ENCODE measurements around the gene FUT8. TPM values are rescaled to one million over a fixed set of nuclear protein-coding genes. Genes with fewer than 3 reads are reported as not detected.

Gene FUT8
- total RNA-seq, 1 donor from 2014 or later = 7.8 TPM

DNA sequence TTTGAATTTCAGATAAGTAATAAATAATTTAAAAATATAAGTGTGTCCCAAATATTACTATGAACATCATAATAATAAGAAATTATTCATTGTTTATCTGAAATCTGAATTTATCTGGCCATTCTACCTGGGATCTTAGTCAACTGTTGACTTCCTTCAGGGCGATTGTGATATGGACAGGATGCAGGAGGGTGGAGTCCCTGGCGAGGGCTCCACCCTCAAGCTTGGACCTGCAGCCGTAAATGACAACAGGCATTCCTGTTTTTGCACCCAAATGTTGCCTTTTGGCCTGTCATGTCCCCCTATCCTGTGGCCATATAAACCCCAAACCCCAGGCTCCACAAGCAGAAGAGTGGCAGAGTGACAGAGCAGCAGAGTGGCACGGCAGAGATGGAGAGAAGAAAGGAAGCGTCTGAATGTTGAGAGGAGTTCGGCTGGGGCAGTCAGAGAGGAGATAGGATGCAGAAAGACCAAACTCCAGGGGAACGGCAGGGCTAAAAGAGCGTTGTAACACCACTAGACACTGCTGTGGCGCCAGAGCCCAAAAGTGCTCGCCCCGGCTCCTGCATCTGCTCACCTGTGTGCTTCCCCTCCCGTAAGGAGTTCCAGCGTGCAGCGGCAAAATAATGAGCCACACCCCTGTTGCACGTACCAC lies 39.4 kb upstream of the FUT8 start:
- intact Hi-C loops (cut with micrococcal nuclease) = no loop called here
- H3K9me3 ChIP-seq (replicated peaks) = no peaks in the 10 kb centered on the region

GRCh38 chr14:65373671-65374039 lies 38.9 kb upstream of the FUT8 start:
- no peak overlapping the region for H3K4me3 ChIP-seq

More for the DNA sequence above, 39.4 kb upstream of the FUT8 start:
- Histone ChIP-seq H3K27me3 (ENCODE audit: low read depth) (no peaks in the 10 kb centered on the region), H3K4me1 (peaks cover 5% of the 10 kb centered on the region), H3K36me3 (no peaks in the 10 kb centered on the region), H3K27ac (replicated peaks) (no peak overlapping the region), H3K4me3 (no peak overlapping the region)
- no peak for TF ChIP-seq CTCF (IDR thresholded peaks at IDR 0.05; ENCODE audit: borderline replicate concordance)
- no peak for DNase-seq

DNA sequence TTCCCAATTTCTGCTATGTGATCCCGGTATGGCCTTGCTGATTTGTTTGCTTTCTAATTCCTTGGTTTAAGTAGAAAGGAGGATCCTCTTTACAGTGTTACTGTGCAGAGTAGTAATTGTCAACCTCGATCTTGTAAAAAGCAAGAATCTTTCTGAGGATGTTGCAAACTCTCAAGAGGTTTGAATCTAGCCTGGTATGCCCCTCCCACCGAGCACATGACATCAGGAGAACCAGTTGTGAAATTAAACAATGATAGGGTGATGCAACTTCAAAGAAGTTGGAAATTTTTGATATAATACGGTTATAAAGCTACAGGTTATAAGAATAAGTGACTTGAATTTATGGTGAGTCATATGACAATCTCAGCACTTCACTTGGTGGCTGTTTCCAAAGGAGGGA lies 35.0 kb upstream of the FUT8 start:
- peaks cover 5% of the 10 kb centered on the region for H3K4me1 ChIP-seq
- intact Hi-C loops (cut with micrococcal nuclease) = no loop called here
- H3K9me3 ChIP-seq (replicated peaks) = no peaks in the 10 kb centered on the region
- DNase-seq = no peak
- no peaks in the 10 kb centered on the region for H3K36me3 ChIP-seq
- H3K4me3 ChIP-seq = no peak overlapping the region
- TF ChIP-seq CTCF (IDR thresholded peaks at IDR 0.05; ENCODE audit: borderline replicate concordance) = no peak
- H3K27me3 ChIP-seq (ENCODE audit: low read depth) = no peaks in the 10 kb centered on the region
- H3K27ac ChIP-seq (replicated peaks) = no peak overlapping the region

More at GRCh38 chr14:65373671-65374039, 38.9 kb upstream of the FUT8 start:
- peak; percentile 28 for TF ChIP-seq CTCF (IDR thresholded peaks at IDR 0.05; ENCODE audit: borderline replicate concordance)
- DNase-seq = no peak
- H3K27ac ChIP-seq (replicated peaks) = no peak overlapping the region
- intact Hi-C loops (cut with micrococcal nuclease) = no loop called here
- no peaks in the 10 kb centered on the region for H3K36me3 ChIP-seq
- H3K27me3 ChIP-seq (ENCODE audit: low read depth) = no peaks in the 10 kb centered on the region
- H3K4me1 ChIP-seq = peaks cover 5% of the 10 kb centered on the region
- no peaks in the 10 kb centered on the region for H3K9me3 ChIP-seq (replicated peaks)

DNA sequence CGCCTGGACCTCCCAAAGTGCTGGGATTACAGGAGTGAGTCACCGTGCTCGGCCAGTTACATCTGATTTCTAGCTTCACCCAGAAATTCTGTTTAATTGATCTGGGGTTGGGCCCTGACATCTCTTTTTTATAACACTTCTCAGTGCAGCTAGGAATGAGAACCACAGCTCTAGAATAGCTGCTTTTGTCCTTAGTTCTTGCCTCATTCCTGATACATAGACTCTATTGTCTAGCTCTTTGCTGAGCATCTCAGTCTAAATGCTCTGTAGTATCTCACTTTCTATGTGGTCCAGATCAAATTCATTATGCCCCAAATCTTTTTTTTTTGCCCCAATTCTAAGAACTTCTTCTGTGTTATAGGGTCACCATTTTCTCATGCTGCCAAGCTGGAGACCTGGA lies 29.9 kb upstream of the FUT8 start:
- Histone ChIP-seq H3K36me3 (no peaks in the 10 kb centered on the region), H3K27ac (replicated peaks) (no peak overlapping the region), H3K9me3 (replicated peaks) (no peaks in the 10 kb centered on the region), H3K4me1 (no peaks in the 10 kb centered on the region), H3K27me3 (ENCODE audit: low read depth) (no peaks in the 10 kb centered on the region), H3K4me3 (no peak overlapping the region)
- TF ChIP-seq CTCF (IDR thresholded peaks at IDR 0.05; ENCODE audit: borderline replicate concordance) = no peak
- DNase-seq = no peak
- intact Hi-C loops (cut with micrococcal nuclease) = no loop called here

DNA sequence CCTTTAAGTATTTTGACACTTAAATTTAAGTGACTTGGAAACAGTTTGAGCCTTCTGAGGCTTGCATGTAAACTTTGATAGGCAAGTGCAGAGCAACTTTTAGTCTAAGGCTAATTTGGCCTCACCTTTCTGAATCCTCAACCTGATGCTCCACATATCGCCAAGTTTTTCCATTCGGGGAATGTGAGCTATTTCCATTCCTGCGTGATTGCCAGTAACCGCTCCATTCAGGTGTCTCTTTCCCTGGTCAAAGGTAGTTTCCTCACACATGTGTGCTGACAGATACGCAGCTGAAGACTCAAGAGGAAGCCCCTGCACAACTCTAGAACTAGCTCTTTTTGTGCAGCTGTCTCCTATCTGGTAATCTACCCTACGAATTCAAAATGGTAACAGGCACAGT lies 25.4 kb upstream of the FUT8 start:
- intact Hi-C loops (cut with micrococcal nuclease) = no loop called here
- TF ChIP-seq CTCF (IDR thresholded peaks at IDR 0.05; ENCODE audit: borderline replicate concordance) = no peak
- H3K27ac ChIP-seq (replicated peaks) = no peak overlapping the region
- no peak for DNase-seq
- H3K4me1 ChIP-seq = no peaks in the 10 kb centered on the region
- no peak overlapping the region for H3K4me3 ChIP-seq
- H3K9me3 ChIP-seq (replicated peaks) = no peaks in the 10 kb centered on the region
- H3K27me3 ChIP-seq (ENCODE audit: low read depth) = no peaks in the 10 kb centered on the region
- no peaks in the 10 kb centered on the region for H3K36me3 ChIP-seq
